ENCODE data around the gene PCDHB10. TPM values are rescaled to one million over a fixed set of nuclear protein-coding genes. Genes with fewer than 3 reads are reported as not detected.
"Not testable (repeated sequence)": the region's sequence is repeated elsewhere in the genome, so short reads cannot be mapped to it uniquely, and the experiment has no call there.

PCDHB10 gene
- total and polyA plus RNA-seq, 9 of the 15 experiments (the other 6 are each of a cell fraction or from before 2014, with no cell fraction given) = not detected

- H4K20me1 ChIP-seq (replicated peaks; ENCODE audit: control insufficient read depth, insufficient read depth, low read length); POLR2A ChIA-PET; H3K79me2 ChIP-seq (ENCODE audit: control insufficient read depth, insufficient read depth, low read length); H3K27me3 ChIP-seq (ENCODE audit: control insufficient read depth in 2 of 2, insufficient read depth in 2 of 2, low read length in 2 of 2); H3K4me1 ChIP-seq (replicated peaks in 1 of 2; ENCODE audit: control insufficient read depth in 2 of 2, insufficient read depth in 2 of 2, low read length in 2 of 2); H2AFZ ChIP-seq (ENCODE audit: low read depth, low read length); H3K27ac ChIP-seq (ENCODE audit: extremely low read depth, low read depth, low read length); ATAC-seq; H3K9me3 ChIP-seq (replicated peaks; ENCODE audit: control insufficient read depth, insufficient read depth, low read depth, low read length); H3K4me2 ChIP-seq (ENCODE audit: insufficient read depth, low read length); H3K9me1 ChIP-seq (ENCODE audit: control insufficient read depth, insufficient read depth, low read length); DNase-seq (ENCODE audit: extremely low read depth in 1 of 4, low spot score in 3 of 4); BruUV-seq (replicated peaks); FAIRE-seq; H3K4me3 ChIP-seq; H3K9ac ChIP-seq (ENCODE audit: insufficient read depth in 1 of 2, low read depth in 2 of 2, low read length in 2 of 2); H3K36me3 ChIP-seq (ENCODE audit: control insufficient read depth, insufficient read depth, low read length): not testable (repeated sequence)
- in situ Hi-C loops (cut with MboI) = loop anchor here (25.0 kb wide), 1 partner anchor 926 kb away; no protein-coding TSS in a partner anchor
- intact Hi-C loops (cut with micrococcal nuclease) = loop anchor here (10.0 kb wide), 1 partner anchor 114 kb away; the partner anchor contains the start of gene TAF7
- 3% methylated on average over 13 of the region's 27 CpGs for WGBS (ENCODE audit: insufficient coverage, low coverage, missing lambda C conversion rate)
- CTCF ChIA-PET (ENCODE audit: low intra/inter-chr PET ratio) = interaction anchor here (0.6 to 1.1 kb wide), 2 partner anchors 113 to 314 kb away, joined by 4 to 6 read pairs; no protein-coding TSS in a partner anchor
Observed at GRCh38 chr5:141210849-141211248, 18.7 kb downstream of the PCDHB10 start.

- not testable (repeated sequence) for H3K4me1 ChIP-seq (replicated peaks in 1 of 2; ENCODE audit: control insufficient read depth in 2 of 2, insufficient read depth in 2 of 2, low read length in 2 of 2); H2AFZ ChIP-seq (ENCODE audit: low read depth, low read length); H4K20me1 ChIP-seq (replicated peaks; ENCODE audit: control insufficient read depth, insufficient read depth, low read length); H3K4me2 ChIP-seq (ENCODE audit: insufficient read depth, low read length); H3K27ac ChIP-seq (ENCODE audit: extremely low read depth, low read depth, low read length); H3K36me3 ChIP-seq (ENCODE audit: control insufficient read depth, insufficient read depth, low read length); H3K4me3 ChIP-seq; H3K9me3 ChIP-seq (replicated peaks; ENCODE audit: control insufficient read depth, insufficient read depth, low read depth, low read length); H3K9me1 ChIP-seq (ENCODE audit: control insufficient read depth, insufficient read depth, low read length); H3K9ac ChIP-seq (ENCODE audit: insufficient read depth in 1 of 2, low read depth in 2 of 2, low read length in 2 of 2); H3K79me2 ChIP-seq (ENCODE audit: control insufficient read depth, insufficient read depth, low read length); BruUV-seq (replicated peaks); H3K27me3 ChIP-seq (ENCODE audit: control insufficient read depth in 2 of 2, insufficient read depth in 2 of 2, low read length in 2 of 2)
- WGBS (ENCODE audit: insufficient coverage, low coverage, missing lambda C conversion rate) = 0% methylated on average over 13 of the region's 18 CpGs
- FAIRE-seq (peak; percentile 51), ATAC-seq (peak; percentile 90), DNase-seq (ENCODE audit: extremely low read depth in 1 of 4, low spot score in 3 of 4) (peak in 2 of 4 experiments; percentile 15 to 62)
- TF ChIP-seq CTCF (IDR thresholded peaks at IDR 0.05 in 2 of 3, conservative IDR thresholded peaks at IDR 0.05 in 1 of 3; ENCODE audit: insufficient read depth in 2 of 3, low read depth in 1 of 3, low read length in 3 of 3) (peak; percentile 39 to 57 (median 52); a peak in 5 of 6 replicates), SMC3 (conservative IDR thresholded peaks at IDR 0.05; ENCODE audit: insufficient read depth, low read depth, low read length) (0 out of 2 replicates have a peak, but pooled peaks have one; percentile 26), RAD21 (CRISPR knock-in tag; conservative IDR thresholded peaks at IDR 0.05 in 1 of 2, IDR thresholded peaks at IDR 0.05 in 1 of 2) (peak; percentile 27 to 44; a peak in 2 of 4 replicates)
- CTCF ChIA-PET (ENCODE audit: low intra/inter-chr PET ratio) = interaction anchor here (1.4 to 1.6 kb wide), 2 partner anchors 350 to 354 kb away, joined by 5 to 6 read pairs; no protein-coding TSS in a partner anchor
- in situ Hi-C loops (cut with MboI) = loop anchor here (25.0 kb wide), 1 partner anchor 924 kb away; no protein-coding TSS in a partner anchor
- intact Hi-C loops (cut with micrococcal nuclease) = loop anchor here (2.0 to 10.0 kb wide), 2 partner anchors 111 to 345 kb away; partner anchors contain the start of gene TAF7
- POLR2A ChIA-PET = interaction anchor here (0.6 kb wide), 1 partner anchor 158 kb away, joined by 3 read pairs; no protein-coding TSS in a partner anchor
Observed at GRCh38 chr5:141213656-141214339, 21.6 kb downstream of the PCDHB10 start, which contains the start of gene PCDHB13. TSS of gene PCDHB13 (plus strand) at chr5:141213919. CDS start at chr5:141214124, 205 bp downstream.

GRCh38 chr5:141214583-141214982 lies 22.4 kb downstream of the PCDHB10 start:
- H3K9me3 ChIP-seq (replicated peaks; ENCODE audit: control insufficient read depth, insufficient read depth, low read depth, low read length); H3K9ac ChIP-seq (ENCODE audit: insufficient read depth in 1 of 2, low read depth in 2 of 2, low read length in 2 of 2); H3K27ac ChIP-seq (ENCODE audit: extremely low read depth, low read depth, low read length); H2AFZ ChIP-seq (ENCODE audit: low read depth, low read length); CTCF ChIA-PET (ENCODE audit: low intra/inter-chr PET ratio); BruUV-seq (replicated peaks); FAIRE-seq; DNase-seq (ENCODE audit: extremely low read depth in 1 of 4, low spot score in 3 of 4); H3K4me1 ChIP-seq (replicated peaks in 1 of 2; ENCODE audit: control insufficient read depth in 2 of 2, insufficient read depth in 2 of 2, low read length in 2 of 2); H3K27me3 ChIP-seq (ENCODE audit: control insufficient read depth in 2 of 2, insufficient read depth in 2 of 2, low read length in 2 of 2); H3K9me1 ChIP-seq (ENCODE audit: control insufficient read depth, insufficient read depth, low read length); H3K79me2 ChIP-seq (ENCODE audit: control insufficient read depth, insufficient read depth, low read length); H3K4me2 ChIP-seq (ENCODE audit: insufficient read depth, low read length); H4K20me1 ChIP-seq (replicated peaks; ENCODE audit: control insufficient read depth, insufficient read depth, low read length); H3K36me3 ChIP-seq (ENCODE audit: control insufficient read depth, insufficient read depth, low read length); POLR2A ChIA-PET; H3K4me3 ChIP-seq: not testable (repeated sequence)
- 3% methylated on average over 8 of the region's 12 CpGs for WGBS (ENCODE audit: insufficient coverage, low coverage, missing lambda C conversion rate)
- in situ Hi-C loops (cut with MboI) = loop anchor here (25.0 kb wide), 1 partner anchor 923 kb away; no protein-coding TSS in a partner anchor
- peak; percentile 27; the same call in 1 of the 3 replicates for ATAC-seq
- intact Hi-C loops (cut with micrococcal nuclease) = loop anchor here (10.0 kb wide), 1 partner anchor 110 kb away; the partner anchor contains the start of gene TAF7

Measured in K562 (cell line).